ENCODE results near the gene LEMD1.
"Not testable (repeated sequence)": the region's sequence is repeated elsewhere in the genome, so short reads cannot be mapped to it uniquely, and the experiment has no call there.

Gene LEMD1

GRCh38 chr1:205445646-205445935, 23.7 kb upstream of the LEMD1 start:
- no peak for DNase-seq

GRCh38 chr1:205444931-205445645, 23.2 kb upstream of the LEMD1 start:
- peak; percentile 50 to 73 for DNase-seq

- DNase-seq, result no peak
Measured at GRCh38 chr1:205444300-205444930, 22.6 kb upstream of the LEMD1 start.

GRCh38 chr1:205443585-205444299, 21.9 kb upstream of the LEMD1 start:
- no peak for DNase-seq

GRCh38 chr1:205442051-205442725, 20.3 kb upstream of the LEMD1 start:
- DNase-seq, result no peak

- no peak for DNase-seq
Measured at GRCh38 chr1:205441716-205442050, 19.8 kb upstream of the LEMD1 start.

GRCh38 chr1:205441318-205441633, 19.4 kb upstream of the LEMD1 start:
- no peak for DNase-seq

- DNase-seq, result peak in 1 of 2 donors; percentile 26
Measured at GRCh38 chr1:205440476-205441317, 18.8 kb upstream of the LEMD1 start.

GRCh38 chr1:205440121-205440475, 18.2 kb upstream of the LEMD1 start:
- no peak for DNase-seq

GRCh38 chr1:205438213-205439158, 16.6 kb upstream of the LEMD1 start:
- DNase-seq, result peak; percentile 13 to 35

GRCh38 chr1:205437570-205437969, 15.7 kb upstream of the LEMD1 start:
- DNase-seq, result no peak

GRCh38 chr1:205436776-205437410, 15.0 kb upstream of the LEMD1 start:
- no peak for DNase-seq

GRCh38 chr1:205435578-205436573, 14.0 kb upstream of the LEMD1 start:
- DNase-seq, result peak in 1 of 2 donors; percentile 19

- DNase-seq, result no peak
Measured at GRCh38 chr1:205434738-205435137, 12.9 kb upstream of the LEMD1 start.

- not testable (repeated sequence) for DNase-seq
Measured at GRCh38 chr1:205432692-205433091, 10.8 kb upstream of the LEMD1 start.

GRCh38 chr1:205432116-205432515, 10.3 kb upstream of the LEMD1 start:
- no peak for DNase-seq

- DNase-seq, result peak; percentile 57 to 59
Measured at GRCh38 chr1:205430696-205431305, 8.9 kb upstream of the LEMD1 start.

- DNase-seq, result no peak
Measured at GRCh38 chr1:205429762-205430695, 8.2 kb upstream of the LEMD1 start.

Measured in hippocampal formation (tissue), 2 donors.